Right ventricle myocardium superior (tissue), 1 donor: ENCODE data around the gene RPL22L1. TPM values are rescaled to one million over a fixed set of nuclear protein-coding genes. Genes with fewer than 3 reads are reported as not detected.
"Not testable (repeated sequence)": the region's sequence is repeated elsewhere in the genome, so short reads cannot be mapped to it uniquely, and the experiment has no call there.

Source experiments
- ATAC-seq: fragments of 200-7000 bp; cut with Tn5 transposase; one replicate; pipeline ENCODE4 v1.9.1; 2020; ENCODE audit warnings: mild to moderate bottlenecking; ENCODE audit not compliant: poor library complexity
- DNase-seq: peaks from one replicate; pipeline ENCODE4 v3.0.0-alpha.2; 2020
- intact Hi-C: fragments of 100-400 bp; cut with DNase I; formaldehyde crosslinking; loops from one replicate; pipeline ENCODE4 v1.11.2; 2022
- long read RNA-seq: library from polyadenylated mRNA; unstranded; transcript quantifications from one replicate; pipeline ENCODE4 v2.0.0, GENCODE V29; 2021
- total RNA-seq: library from RNA; stranded (reverse); fragmentation: NEBNext Ultra II Directional; extraction: Animal tissue kit (Norgen Biotek cat#: 25700); gene quantifications from one replicate; pipeline ENCODE4 v1.2.1, GENCODE V29; 2021
- donor health status: DM: no; HTN: yes; CAD: no; lungs with severe emphysema.

The RPL22L1 gene
- total RNA-seq: 8.0 TPM
- long read RNA-seq, partial matches to known transcripts: 0 of 3 reads
- long read RNA-seq, other reads (novel, unspliced or antisense): 0 of 3 reads

DNA sequence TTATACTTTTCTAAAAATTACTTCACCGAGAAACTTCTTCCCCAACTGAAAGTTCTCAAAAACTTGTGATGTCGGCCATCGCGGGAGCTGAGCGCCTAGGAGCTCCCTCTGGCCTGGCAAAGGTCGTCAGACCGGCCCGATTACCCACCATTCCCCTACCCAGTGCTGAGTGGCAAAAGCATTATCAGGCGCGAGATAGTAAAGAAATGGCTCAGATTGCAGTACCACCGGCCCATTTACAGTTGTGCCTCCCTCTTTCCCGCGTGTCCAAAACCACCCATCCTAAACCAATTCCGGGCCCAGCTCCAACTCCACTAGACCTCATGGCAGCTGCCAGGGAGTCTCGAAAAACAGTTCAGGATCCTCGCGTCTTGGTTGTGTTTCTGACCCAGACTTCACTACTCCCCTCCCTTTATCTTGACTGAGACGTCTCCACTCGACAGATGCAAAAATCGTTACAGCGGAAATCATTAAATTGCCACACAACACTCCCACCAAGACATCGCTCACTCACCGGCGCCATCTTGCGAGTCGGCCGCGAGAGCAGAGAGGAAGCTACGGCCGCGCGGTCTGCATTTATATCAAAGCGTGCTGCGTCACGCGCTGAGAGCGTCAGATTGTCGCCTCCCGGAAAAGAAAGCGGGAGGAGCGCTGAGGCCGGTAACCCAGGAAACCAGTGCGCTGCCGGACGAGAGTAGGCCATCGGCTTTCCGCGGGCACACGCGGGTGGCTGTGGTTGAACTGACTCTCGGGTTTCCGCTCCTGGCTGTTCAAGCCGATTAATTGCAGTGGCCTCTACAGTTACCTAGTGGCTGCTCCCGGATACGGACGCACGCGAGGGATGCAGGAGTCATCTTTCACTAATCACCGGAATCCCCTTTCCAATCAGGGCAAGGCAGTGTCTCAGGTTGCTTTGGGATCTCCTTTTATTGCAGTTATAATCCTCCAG, at the start of gene RPL22L1:
RPL22L1 (minus strand) TSS at position 551 of the 949 bp plus-strand sequence; CDS start at position 523, 28 bp downstream.
- DNase-seq: peak; percentile 97
- peak; percentile 99 for ATAC-seq
- intact Hi-C loops: no loop called here

DNA sequence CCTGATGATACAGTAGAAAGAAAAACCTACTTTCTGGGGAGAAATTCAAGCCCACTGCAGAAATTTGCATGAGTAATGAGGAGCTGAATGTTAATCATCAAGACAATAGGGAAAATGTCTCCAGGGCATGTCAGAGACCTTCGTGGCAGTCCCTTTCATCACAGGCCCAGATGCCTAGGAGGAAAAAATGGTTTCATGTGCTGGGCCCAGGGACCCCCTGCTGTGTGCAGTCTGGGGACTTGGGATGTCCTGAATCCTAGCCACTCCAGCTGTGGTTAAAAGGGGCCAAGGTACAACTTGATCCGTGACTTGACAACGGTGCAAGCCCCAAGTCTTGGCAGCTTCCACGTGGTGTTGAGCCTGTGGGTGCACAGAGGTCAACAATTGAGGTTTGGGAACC, 48.7 kb upstream of the RPL22L1 start:
- ATAC-seq (no peak), DNase-seq (no peak)
- intact Hi-C loops: no loop called here

DNA sequence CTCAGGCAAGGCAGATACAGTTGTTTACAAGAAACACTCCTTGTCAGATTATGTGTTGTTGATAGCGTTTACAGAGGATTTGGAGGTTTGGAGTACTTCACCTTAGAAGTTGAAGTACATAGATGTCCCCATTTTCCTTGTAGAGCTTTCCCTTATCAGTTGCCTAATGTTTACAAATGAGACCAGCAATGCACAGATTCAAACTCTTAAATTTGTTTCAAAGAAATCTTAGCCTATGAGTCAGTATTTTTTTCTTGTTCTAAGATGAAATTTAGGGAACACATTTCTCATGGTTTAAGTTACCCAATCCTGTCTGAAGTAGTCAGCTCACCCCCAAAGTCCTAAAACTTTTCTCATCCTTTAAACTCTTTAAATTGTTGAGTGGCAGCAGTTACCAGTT, 44.7 kb upstream of the RPL22L1 start:
- DNase-seq (no peak), ATAC-seq (no peak)
- intact Hi-C loops: no loop called here

DNA sequence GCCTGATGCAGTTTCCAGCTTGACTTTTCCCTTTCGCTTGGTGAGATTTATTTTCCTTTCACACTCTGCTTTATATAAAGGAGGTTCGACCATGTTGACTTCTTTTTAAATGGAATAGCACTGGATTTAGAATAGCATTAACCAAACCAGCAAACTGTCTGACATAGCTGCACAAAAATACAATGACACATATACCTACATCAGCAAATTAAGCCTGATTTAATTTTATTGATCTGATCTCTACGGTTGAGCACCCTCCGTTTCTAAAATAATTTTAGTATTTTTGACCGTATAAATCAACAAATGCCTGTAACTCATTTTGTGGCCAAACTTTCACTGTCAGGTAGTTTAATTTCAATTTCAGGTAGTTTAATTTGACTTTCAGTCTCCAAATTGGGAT, 44.2 kb upstream of the RPL22L1 start:
- intact Hi-C loops: no loop called here
- DNase-seq (no peak), ATAC-seq (no peak)

DNA sequence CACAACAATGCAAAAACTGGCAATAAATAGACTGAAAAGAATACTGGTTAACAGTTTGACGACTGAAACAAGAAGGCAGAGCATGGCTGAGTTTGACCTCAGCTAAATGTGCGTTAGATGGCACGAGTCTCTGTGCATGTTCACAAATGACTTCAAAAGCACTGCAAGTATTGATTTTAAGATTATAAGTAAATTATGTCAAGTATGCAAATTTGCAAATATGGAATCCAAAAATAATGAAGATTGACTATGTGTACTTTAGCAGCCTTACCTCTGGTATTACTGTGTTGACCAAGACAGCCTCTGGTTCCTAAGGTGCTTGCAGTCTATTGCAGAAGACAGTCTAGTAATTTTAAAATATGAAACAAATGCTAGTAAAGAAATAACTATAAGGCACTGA, 41.1 kb upstream of the RPL22L1 start:
- ATAC-seq (no peak), DNase-seq (no peak)
- intact Hi-C loops: no loop called here

DNA sequence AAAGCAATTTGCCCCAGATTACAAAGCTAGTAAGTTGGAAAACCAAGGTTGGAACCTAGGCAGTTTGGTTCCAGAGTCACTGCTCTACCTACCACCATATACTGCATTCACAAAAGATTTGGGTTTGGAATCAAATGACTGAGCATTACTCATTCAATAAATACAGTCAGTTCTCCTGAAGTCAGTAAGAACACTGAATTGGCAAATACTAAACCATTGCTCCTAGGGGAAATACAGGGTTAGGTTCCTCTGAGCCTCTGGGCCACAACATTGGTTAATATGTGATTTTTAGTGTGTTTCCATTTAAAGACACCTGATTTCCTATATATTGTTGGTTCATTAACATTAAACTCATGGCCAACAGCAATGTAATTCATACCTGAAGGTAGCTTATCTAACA, 40.5 kb upstream of the RPL22L1 start:
- ATAC-seq: no peak

DNA sequence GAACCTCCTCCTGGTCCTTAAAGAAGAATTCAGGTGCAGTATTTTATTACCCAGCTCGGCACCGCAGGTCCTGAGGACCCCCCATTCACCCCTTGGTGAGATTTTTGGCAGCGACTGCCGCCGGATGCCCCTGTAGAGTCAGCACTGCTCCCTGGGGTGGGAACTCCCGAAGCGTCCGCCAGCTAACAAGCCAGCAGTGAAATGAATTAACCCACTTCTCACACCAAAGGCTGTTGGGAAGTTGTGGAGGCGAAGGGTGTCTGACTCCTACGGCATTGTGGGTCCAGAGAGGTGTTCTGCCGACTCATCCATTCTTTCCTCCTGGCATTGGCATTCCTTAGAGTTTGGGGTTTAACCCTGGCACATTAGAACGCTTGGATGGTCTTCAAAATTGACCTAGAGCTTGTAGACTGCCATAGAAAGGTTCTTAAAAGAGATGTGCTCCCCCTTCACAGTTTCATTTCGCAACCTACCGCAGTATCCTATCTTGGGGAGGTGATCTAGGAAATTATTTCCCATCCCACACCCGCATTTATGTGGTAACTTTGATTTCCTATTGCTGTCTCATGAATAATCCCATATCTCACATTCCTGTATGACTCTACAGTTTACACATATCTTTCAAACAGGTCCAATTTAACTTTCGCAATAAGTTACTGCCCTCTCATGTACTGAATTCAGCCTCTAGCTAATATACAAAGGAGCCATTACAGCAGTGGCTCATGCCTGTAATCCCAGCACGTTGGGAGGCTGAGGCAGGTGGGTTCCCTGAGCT, 39.3 kb upstream of the RPL22L1 start:
- intact Hi-C loops: no loop called here
- peak; percentile 43 for DNase-seq
- no peak for ATAC-seq

More for the DNA sequence above, 40.5 kb upstream of the RPL22L1 start:
- intact Hi-C loops: no loop called here
- no peak for DNase-seq

DNA sequence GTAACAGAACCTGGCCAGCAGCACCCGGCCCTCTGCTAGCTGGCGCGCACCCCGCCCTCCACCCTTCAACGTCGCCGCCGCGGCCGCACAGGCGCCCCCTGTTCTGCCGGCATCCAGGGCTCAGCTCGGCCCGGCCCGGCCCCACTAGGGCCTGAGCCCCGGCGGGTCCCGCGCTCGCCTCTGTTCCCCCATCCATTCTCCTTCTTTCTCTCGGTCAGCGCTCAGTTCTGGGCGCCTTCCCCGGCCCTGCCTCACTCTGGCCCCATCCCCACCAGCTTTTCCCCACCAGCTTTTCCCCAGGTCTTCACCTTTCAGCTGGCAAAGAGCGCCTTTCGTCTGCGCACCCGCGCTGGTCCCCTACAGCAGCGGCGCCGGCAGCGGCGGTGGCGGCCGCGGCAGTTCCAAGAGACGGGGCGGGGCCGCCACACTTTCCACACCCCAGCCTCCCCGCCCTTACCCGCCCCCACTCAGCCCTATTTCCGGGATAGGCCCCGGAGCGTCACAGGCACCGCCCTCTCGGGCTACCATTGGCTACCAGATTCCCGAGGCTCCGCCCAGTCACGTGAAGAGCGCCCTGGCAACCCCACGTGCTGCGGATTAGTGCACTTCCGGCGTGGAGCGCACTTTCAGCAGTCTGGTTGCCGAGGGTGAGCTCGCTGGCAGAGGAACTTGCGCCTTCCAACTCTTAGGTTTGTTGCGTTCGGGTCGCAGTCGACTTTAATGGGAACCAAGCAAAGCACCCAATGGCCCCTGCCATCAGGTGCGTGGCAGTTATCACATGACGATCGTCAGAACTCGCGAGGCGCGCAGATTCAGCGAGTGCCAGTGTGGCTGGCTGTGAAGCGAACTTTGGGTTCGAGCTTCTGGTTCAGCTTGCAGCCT, 38.5 kb upstream of the RPL22L1 start, which contains the start of gene EIF5A2:
EIF5A2 (minus strand) TSS at position 403 of the 882 bp plus-strand sequence. CDS start 831 bp downstream, outside the sequence.
- DNase-seq (peak; percentile 98), ATAC-seq (peak; percentile 99)
- intact Hi-C loops: no loop called here

DNA sequence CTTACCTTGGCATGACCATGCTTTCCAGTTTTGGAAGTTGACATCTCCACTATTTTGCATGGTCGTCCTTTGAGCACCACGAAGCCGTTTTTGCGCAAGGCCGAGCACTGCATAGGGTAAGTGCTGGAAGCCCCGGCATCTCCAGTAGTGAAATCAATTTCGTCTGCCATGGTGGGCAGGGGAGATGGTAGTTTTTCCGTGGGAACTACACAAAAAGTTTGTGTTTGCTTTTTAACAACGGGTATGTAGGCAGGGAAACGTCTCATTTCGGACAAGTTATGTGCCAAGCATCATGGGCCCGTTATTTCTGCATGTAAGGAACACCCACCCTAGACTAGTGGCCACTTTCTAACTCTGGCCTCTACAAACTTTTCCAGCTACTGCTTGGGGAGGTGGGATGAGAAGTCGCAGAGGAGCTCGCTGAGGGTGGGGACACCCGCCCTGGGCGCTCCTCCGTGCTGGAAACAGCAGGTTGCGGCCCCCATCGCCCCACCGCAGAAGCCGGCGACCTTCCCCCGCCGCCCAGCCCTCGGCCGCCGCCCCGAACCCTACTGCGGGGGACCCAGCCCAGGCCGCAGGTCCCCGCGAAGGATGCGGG, 37.7 kb upstream of the RPL22L1 start:
- DNase-seq (peak; percentile 39), ATAC-seq (peak; percentile 6)
- intact Hi-C loops: no loop called here

DNA sequence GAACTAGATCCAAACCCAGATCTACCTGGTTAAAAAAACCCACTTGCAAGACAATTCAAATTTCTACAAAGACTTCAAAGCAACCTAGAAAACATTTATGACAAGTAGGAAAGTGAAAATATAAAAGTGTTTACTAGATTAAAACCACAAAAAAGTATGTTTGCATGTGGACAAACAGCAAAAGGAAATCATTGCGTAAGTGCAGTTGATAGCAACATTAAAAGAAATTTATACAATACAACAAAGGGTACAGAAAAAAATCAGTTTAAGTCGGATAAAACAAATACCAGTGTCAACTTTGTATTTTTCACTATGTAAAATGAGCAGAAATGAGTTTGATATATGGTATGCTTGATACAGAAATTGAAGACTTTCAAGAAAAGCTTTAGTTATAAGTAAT, 35.9 kb upstream of the RPL22L1 start:
- DNase-seq (no peak), ATAC-seq (no peak)
- intact Hi-C loops: no loop called here

DNA sequence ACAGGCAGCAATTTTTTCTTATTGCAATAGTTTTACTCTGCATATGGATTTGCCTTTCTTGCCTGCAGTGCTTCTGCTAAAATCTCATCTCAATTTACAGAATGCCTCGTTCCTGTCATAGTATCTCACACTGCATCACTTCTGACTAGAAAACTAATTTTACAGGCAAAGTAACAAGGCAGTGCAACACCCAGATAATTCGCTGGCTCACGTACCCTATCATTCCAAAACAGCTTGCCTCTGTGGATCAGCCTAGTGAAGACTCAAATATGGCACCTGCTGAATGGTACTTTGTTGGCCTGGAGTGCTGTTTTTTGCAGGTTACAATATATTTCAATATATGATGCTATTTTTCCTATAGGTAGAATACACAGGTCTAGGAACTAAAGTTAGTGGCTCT, 33.1 kb upstream of the RPL22L1 start:
- ATAC-seq (no peak), DNase-seq (no peak)
- intact Hi-C loops: no loop called here

DNA sequence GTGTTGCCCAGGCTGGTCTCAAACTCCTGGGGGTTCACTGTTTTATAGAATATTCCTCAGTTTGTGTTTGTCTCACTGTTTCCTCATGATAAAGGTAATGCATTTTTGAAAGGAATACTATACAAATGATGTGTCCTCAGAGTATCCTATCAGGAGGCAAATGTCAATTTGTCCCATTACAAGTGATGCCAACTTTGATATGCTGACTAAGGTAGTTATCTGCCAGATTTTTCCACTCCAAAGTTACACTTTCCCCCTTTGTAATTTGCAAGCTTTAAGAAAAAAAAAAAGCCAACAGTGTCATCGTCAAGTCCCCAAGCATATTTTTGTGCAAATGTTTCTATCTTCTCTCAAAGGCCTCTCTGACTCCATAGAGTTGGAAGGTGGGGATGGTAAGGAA, 29.5 kb upstream of the RPL22L1 start:
- no peak for DNase-seq
- intact Hi-C loops: no loop called here

DNA sequence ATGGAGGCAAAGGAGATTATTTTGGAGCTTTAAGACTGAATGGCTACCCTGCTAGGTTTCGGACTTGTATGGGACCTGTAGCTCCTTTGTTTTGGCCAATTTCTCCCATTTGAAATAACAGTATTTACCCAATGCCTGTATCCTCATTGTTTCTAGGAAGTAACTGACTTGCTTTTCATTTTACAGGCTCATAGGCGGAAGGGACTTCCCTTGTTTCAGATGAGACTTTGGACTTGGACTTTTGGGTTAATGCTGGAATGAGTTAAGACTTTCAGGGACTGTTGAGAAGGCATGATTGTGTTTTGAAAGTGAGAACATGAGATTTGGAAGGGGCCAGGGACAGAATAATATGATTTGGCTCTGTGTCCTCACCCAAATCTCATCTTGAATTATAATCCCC, 28.0 kb upstream of the RPL22L1 start:
- DNase-seq (no peak), ATAC-seq (no peak)
- intact Hi-C loops: no loop called here

More for the DNA sequence above, 29.5 kb upstream of the RPL22L1 start:
- no peak for ATAC-seq

DNA sequence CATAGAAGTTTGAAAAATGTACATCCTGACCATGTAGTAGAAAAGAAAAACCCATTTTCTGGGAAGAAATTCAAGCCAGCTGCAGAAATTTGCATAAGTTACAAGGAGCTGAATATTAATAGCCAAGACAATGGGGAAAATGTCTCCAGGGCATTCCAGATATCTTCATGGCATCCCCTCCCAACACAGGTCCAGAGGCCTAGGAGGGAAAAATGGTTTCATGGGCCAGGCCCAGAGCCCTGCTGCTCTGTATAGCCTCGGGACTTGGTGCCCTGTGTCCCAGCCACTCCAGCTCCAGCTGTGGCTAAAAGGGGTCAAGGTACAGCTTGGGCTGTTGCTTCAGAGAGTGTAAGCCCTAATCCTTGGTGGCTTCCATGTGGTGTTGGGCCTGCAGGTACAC, 27.2 kb upstream of the RPL22L1 start:
- intact Hi-C loops, DNase-seq, ATAC-seq: not testable (repeated sequence)

DNA sequence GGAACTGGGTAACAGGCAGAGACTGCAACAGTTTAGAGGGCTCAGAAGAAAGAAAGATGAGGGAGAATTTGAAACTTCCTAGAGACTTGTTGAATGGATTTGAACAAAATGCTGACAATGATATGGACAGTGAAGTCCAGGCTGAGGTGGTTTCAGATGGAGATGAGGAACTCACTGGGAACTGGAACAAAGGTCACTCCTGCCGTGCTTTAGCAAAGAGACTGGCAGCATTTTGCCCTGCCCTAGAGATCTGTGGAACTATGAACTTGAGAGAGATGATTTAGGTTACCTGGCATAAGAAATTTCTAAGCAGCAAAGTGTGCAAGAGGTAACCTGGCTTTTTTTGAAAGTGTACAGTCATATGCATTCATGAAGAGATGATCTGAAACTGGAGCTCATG, 26.8 kb upstream of the RPL22L1 start:
- intact Hi-C loops: no loop called here
- ATAC-seq (no peak), DNase-seq (no peak)

DNA sequence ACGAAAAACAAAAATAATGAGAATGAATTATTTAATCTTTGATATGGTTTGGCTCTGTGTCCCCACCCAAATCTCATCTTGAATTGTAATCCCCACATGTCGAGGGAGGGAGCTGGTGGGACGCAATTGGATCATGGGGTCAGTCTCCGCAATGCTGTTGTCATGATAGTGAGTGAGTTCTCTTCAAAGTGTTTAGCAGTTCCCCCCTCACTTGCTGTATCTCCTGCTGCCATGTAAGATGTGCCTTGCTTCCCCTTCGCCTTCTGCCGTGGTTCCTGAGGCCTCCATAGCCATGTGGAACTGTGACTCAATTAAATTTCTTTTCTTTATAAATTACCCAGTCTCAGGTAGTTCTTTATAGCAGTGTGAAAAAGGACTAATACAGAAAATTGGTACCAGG, 26.3 kb upstream of the RPL22L1 start:
- intact Hi-C loops, ATAC-seq, DNase-seq: not testable (repeated sequence)

DNA sequence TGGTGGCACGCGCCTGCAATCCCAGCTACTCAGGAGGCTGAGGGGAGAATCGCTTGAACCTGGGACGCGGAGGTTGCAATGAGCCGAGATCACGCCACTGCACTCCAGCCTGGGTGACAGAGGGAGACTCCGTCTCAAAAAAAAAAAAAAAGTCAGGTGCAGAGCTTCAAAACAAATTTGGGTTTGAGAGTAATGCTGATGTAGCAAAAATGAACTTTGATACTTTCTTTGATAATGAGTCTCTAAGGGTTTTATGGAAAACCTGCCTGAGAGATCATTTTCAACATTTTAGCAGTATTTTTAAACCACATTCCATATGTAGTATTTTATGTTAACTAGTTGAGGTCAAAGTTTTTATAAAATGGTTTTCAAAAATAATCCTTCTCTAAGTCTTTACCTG, 23.9 kb upstream of the RPL22L1 start:
- DNase-seq: no peak
- no peak for ATAC-seq
- intact Hi-C loops: no loop called here

DNA sequence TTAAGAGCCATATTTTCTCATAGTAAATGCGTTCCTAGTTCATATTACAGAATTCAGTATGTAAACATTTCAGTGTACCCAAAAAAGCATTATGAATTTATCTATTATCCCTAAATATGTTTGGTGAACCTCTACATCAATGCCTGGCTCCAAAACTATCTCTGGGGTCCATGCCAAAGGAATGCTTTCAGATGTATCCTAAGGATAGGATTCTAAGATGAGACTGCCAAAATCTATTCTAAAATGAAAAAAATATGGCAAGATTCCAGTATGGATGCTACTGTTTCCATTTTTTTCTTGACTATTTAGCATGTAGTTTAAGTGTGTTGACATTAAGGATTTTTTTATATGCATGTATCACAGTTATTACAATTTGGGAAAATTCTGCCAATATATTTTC, 19.6 kb upstream of the RPL22L1 start:
- DNase-seq (no peak), ATAC-seq (no peak)
- intact Hi-C loops: no loop called here
